HG02884 (cell line): Measurements from ENCODE around the gene TDRD12.

Source experiments
- ATAC-seq: cut with Tn5 transposase; IDR thresholded peaks from one replicate; pipeline ENCODE4 v1.9.1; 2021; ENCODE audit warnings: mild to moderate bottlenecking, moderate library complexity; ENCODE audit not compliant: unreplicated experiment

TDRD12 gene, protein sequence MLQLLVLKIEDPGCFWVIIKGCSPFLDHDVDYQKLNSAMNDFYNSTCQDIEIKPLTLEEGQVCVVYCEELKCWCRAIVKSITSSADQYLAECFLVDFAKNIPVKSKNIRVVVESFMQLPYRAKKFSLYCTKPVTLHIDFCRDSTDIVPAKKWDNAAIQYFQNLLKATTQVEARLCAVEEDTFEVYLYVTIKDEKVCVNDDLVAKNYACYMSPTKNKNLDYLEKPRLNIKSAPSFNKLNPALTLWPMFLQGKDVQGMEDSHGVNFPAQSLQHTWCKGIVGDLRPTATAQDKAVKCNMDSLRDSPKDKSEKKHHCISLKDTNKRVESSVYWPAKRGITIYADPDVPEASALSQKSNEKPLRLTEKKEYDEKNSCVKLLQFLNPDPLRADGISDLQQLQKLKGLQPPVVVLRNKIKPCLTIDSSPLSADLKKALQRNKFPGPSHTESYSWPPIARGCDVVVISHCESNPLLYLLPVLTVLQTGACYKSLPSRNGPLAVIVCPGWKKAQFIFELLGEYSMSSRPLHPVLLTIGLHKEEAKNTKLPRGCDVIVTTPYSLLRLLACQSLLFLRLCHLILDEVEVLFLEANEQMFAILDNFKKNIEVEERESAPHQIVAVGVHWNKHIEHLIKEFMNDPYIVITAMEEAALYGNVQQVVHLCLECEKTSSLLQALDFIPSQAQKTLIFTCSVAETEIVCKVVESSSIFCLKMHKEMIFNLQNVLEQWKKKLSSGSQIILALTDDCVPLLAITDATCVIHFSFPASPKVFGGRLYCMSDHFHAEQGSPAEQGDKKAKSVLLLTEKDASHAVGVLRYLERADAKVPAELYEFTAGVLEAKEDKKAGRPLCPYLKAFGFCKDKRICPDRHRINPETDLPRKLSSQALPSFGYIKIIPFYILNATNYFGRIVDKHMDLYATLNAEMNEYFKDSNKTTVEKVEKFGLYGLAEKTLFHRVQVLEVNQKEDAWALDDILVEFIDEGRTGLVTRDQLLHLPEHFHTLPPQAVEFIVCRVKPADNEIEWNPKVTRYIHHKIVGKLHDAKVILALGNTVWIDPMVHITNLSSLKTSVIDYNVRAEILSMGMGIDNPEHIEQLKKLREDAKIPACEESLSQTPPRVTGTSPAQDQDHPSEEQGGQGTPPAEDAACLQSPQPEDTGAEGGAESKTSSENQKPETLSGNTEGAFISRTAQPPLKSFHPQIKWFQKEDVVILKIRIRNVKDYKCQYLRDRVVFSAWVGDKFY (N-terminal part only)

DNA sequence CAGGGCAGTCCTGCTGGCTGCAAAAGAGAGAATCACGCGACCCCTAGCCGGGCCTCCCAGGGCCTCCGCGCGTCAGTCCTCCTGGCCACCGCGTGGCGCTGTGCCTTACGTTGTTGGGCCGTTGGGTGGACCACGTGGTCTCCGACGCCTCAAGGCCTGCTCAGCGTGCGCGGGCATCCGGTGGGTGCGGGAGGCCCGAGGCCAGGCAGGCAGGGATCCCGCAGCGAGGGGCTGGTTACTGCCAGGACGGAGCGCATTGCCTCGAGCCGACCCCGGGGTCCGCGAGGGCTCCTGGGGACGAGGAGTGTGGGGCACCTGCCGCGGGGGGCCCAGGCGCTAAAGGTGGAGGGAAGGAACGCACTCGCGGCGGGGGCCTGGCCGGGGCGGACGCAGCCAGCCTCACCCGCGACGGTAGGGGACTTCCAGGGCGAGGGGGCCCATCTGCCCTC is at the start of gene TDRD12:
TDRD12 (plus strand) TSS at position 157 of the 449 bp plus-strand sequence. CDS start 306 bp downstream, outside the sequence.
- peak; percentile 68 for ATAC-seq

DNA sequence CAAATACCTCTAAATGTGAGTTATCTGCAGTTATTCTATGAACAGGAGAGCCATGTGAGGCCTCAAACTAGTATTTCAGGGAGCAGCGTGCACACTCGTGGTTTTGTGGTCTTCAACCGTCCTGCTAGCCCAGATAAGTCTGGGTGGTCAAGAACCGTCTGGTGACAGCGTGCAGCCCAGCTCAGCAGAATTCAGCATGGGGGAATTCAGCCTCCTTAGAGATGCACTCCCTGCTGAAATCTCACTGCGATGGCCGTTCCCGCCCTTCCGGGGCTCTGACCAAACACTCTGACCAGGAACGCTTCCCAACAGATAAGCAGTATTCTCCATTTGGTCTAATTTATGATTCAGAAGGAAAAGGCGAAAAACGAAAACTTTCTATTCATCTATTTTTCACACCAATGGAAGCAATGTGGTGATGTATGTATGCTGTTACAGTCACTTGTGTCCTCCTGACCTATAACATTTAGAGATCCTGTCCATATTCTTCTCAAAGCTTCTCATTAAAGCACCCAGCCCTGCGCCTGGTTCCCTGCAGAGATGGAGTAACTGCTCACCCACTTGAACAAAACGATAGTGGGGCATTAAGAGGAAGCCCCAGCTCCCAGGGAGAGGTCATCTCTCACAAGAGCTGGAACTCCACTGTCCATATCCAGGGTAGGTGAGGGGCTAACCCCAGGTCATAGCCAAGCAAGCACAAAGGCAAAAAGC is 47.5 kb upstream of the TDRD12 start:
- no peak for ATAC-seq

DNA sequence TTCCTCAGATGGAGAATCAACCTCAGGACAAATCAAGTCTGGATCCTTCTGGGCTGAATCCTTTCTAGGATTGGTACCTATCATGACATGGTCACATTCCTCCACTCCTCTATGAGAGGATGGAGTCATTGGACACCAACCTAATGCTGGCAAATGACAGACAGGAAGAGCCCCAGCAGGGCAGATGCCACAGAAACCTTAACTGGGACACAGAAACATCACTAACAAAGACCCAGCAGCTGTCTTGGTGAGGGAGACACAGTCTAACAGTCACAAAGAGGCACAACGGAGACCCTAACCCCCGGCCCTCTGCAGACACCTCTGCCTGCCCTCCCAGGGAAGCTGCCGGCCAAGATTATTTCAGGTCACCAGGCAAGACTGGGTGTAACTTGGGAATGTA is 46.7 kb upstream of the TDRD12 start:
- no peak for ATAC-seq

DNA sequence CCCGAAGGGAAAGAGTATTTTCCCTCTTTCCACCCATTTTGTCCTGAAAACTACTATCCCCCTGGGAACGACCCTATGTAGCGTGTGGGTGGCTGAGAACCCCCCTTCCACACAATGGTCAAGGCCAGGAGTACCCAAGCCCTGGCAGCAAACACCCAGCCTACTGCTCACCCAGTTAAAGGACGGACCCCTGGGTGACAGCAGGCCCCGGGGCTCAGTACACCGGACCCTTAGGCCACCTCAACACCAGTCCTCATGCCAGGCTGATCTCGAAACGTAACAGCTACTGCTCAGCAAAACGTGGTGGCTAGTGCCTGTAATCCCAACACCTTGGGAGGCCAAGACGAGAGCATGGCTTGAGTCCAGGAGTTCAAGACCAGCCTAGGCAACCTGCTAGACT is 46.0 kb upstream of the TDRD12 start:
- ATAC-seq, result no peak

DNA sequence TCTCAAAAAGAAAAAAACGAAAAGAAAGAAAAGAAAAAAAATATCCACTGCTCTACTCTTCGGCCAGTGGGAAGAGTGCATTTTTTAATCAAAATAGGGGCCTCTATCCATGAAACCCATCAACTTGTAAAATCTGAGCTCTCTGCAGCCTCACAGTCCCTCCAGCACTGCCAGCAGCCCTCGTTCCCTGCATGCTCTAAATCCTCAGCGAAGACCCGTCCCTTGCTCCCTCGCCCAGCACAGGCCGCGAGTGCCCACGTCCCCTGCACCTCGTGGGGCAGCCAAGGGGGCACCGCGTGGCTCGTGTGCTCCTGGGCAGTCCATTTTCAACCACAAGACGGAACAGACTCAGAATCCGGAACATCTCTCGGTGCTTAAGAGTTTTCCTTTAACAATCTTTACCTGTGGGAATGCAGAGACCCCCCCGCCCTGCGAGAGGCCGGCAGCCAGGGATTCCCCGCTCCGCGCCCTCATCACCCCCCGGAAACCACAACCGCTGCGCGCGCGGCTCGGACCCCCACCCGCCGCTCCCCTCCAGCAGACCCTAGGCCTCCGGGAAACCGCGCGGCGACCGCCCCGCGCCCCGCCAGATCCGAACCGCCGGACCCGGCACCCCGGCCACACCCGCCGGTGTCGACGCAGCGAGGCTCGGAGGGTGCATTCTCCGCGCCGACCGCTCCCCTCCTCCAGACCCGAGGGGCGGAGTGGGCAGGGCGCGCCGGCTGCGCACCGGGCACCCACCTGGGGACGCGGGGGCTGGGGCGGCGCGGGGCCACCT is 45.2 kb upstream of the TDRD12 start:
- peak; percentile 2 for ATAC-seq

DNA sequence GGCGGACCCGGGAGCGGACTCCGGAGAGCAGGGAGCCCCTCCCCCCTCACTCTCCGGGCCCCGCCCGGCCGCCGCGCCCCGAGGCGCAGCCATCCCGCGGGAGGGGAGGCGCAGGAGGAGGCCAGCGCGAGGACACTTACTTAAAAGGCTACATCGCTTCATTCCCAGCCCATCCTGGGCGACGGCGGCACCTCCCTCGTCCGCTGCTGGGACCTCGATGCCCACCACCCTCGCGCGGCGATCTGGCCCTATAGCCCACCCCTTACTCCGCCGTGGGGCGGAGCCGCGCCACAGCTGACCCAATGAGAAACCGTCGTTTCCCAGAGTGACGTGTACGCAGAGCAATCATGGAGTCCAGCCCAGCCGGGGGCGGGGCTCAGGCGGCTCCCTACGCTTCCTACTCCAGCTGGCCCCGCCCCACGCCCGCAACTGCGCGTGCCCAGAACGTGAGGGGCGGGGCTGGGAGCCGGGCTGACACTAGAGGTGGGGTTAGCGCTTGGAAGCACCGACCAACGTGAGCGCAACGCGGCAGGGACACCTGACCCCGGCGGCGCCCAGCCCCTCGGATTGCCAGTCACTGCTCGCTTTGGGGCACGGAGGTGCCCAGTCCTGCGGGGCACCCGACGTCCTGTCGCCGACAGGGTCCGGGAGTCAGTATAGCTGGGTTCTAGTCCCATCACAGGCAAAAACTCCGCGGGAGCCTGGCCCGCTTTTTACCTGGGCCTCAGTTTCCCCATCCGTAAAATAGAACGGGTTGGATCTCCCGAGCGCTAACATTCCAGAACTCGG is 44.4 kb upstream of the TDRD12 start, which contains the start of gene ANKRD27:
ANKRD27 (minus strand) TSS at position 250 of the 789 bp plus-strand sequence. CDS start 16,165 bp downstream, outside the sequence.
- ATAC-seq, result peak; percentile 96

DNA sequence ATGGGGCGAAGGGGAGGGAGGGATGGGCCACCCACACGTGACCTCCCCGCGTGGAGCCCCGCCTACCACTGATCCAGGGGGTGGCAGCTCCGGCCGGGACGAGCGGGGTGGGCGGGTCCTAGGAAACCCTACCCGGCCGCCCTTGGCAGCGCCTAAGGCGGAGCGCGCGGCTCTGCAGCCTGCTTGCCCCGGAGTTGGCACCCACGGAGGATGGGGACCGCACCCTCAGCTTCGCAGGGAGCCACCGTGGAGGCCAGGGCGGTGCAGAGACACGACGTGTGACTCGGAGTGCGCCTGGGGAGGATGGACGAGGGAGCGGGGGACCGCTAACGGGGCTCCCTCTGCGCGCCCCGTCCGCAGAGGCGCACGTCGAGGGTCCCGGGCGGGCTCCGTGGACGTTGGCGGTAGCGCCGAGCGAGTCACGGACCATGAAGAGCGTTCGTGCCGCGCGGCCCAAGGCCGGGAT is 43.8 kb upstream of the TDRD12 start, which contains the start of gene RGS9BP:
RGS9BP (plus strand) TSS at position 129 of the 466 bp plus-strand sequence. CDS start 416 bp downstream, outside the sequence.
- no peak for ATAC-seq

DNA sequence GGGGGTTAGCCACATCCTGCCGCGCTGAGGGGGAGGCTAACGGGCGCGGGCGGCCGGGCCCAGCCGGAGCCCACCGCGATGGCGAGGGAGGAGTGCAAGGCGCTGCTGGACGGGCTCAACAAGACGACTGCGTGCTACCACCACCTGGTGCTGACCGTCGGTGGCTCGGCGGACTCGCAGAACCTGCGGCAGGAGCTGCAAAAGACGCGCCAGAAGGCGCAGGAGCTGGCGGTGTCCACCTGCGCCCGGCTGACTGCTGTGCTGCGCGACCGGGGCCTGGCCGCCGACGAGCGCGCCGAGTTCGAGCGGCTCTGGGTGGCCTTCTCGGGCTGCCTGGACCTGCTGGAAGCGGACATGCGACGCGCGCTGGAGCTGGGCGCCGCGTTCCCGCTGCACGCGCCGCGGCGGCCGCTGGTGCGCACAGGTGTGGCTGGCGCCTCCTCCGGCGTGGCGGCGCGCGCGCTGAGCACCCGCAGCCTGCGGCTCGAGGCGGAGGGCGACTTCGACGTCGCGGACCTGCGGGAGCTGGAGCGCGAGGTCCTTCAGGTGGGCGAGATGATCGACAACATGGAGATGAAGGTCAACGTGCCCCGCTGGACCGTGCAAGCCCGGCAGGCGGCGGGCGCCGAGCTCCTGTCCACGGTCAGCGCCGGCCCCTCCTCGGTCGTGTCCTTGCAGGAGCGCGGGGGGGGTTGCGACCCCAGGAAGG is 43.2 kb upstream of the TDRD12 start:
- ATAC-seq, result no peak

DNA sequence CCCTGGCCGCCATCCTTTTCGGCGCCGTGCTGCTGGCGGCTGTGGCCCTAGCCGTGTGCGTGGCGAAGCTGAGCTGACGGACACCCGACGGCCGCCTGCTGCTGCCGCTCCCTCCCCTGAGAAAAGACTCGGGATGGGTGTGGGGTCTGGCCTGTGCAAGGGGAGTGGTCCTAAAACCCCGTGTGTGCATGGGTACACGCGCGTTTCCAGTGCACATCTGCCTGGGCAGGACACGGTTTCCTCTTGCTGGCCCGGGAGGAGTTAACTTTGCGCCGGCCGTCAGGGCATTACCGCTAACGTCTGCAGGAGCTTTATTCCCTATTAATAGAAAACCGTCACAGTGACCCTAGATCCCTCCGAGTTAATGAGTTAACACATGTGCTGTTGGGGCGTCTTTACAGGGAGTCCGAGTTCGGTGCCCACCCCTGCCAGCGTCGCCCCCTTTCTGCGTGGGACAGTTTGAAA is 42.6 kb upstream of the TDRD12 start:
- ATAC-seq, result no peak

DNA sequence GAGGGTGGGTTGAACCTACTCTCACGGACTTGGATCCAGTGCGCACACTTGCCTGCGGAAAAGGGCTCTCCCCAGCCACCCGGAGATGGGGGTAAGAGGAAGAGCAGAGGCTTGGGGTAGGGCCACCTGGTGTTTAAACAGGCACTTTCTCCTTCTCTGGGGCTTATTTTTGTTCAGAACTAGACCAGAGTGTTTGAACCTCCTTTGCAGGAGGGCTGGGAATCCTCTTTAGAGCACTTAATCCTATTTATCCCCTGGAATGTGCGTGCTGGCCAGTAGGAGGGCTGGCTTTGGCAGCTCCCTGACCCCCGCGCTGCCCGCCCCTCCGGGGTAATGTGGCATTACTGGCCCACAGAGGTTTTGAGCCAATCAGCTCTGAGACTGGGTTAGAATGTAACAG is 41.9 kb upstream of the TDRD12 start:
- ATAC-seq, result no peak

DNA sequence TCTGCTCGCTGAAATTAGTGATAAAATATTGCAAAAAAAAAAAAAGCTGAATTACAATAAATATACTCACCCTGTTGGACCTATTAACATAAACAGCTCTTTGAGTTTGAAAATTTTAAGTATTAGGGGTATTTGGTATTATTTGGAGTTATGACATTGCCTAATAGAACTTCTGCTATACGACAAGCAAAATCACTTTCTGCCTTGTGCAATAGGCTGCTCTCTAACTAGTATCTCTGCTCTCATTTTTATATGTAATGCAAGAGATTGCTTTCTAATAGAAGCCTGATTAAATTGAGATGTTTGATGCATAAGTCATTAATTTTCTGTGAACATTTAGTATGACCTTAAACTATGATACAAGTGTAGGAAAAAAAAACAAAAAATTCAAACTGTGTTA is 38.6 kb upstream of the TDRD12 start:
- ATAC-seq, result no peak

DNA sequence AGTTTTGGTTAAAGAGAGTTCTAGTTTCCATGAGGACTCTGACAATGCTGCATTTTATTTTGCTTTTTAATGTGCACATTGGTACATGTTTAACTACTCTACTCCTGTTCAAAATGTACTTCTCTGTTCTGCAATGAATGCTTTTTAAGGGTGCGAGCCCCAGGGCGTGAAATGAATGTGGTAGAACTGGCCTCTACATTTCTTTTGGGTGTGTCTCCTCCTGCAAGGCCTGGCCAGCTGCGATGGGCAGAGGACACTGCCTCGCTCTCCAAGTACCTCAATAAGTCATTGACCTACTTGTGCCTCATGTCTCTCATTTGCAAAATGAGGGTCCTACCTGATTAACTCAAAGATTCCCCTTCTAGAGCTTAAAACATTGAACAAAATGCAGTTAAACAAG is 37.2 kb upstream of the TDRD12 start:
- no peak for ATAC-seq

DNA sequence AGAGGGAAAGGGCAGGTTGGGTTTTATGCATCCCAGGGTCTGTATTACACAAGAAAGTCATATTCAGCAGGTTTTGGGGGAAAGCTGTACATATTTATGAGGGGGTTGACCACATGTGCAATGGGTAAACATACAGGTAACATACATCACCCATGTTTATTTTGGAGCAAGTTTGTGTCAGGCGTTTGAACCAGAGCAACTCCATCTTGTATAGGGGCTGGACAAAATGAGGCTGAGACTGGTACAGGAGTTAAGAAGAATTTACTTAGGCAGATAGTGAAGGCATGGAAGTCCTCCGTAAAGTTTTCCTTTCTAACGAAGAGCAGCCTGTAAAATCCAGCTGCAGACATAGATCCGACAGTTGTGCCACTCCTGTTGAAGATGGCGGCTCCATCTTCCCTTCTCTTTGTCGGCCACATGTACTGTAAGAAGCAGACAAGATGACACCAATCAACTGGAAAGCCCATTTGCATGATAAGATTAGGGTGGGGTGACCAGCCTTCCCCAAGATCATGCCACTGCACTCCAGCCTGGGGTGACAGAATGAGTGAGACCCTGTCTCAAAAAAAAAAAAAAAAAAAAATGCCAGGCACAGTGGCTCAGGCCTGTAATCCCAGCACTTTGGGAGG is 32.6 kb upstream of the TDRD12 start:
- ATAC-seq, result no peak

DNA sequence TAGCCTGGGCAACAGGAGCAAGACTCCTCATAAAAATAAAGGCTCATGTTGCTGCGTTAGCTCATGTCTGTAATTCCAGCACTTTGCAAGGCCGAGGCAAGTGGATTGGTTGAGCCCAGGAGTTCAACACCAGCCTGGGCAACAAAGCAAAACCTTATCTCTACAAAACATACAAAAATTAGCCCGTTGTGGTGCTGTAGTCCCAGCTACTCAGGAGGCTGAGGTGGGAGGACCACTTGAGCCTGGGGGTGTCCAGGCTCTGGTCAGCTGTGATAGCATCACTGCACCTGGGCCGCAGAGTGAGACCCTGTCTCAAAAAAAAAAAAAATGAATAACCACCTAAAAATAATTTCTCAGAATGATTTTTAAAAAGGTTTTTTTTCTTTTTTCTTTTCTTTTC is 31.9 kb upstream of the TDRD12 start:
- ATAC-seq, result no peak

DNA sequence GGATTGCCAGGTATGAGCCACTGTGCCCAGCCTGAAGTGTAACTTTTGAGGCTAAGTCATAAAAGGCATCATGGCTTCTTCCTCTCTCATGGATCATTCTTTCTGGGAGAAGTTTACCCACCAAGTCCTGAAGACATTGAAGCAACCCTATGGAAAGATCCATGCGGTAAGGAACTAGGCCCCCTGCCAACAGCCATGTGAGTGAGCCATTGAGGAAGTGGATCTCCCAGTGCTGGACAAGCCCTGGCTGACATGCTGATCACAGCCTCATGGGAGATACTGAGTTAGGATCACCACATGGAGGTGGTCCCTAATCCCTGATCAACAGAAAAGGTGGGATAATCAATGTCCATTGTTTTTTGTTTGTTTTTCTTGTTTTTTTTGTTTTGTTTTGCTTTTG is 31.3 kb upstream of the TDRD12 start:
- no peak for ATAC-seq

DNA sequence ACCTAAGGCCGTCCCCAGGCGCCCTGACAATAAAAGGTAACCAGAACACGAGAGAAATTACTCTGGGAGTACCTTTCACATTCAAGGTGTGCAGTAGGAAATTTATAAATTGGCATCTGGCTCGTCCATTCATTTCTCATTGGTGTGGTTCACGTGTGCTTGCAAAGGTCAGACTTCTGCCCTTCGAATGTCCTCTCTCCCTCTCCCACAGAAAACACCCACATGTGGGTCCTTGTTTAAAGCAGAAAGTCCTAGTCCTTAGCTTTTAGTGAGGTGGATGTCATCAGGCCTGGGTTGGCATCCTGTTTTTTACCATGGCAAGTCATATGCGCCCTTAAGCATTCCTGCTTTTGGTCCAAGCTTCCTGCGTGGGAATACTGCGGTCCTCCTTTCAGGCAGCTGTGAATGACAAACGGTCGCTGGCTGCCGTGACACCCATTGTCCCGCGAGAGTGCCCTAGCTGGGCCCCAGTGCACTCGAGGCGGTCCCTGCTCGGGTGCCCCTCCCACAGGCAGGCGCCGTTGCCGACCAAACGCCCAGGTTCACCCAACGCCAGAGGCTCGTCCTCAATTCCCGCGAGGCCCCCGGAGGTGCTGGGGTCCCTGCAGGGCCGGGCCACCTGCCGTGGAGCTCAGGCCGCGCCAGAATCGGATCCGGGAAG is 28.1 kb upstream of the TDRD12 start, which contains the start of gene NUDT19:
NUDT19 (plus strand) TSS at position 531 of the 661 bp plus-strand sequence. CDS start 140 bp downstream, outside the sequence.
- ATAC-seq, result peak; percentile 86
